ENCODE data around the gene CUX1.

DNA sequence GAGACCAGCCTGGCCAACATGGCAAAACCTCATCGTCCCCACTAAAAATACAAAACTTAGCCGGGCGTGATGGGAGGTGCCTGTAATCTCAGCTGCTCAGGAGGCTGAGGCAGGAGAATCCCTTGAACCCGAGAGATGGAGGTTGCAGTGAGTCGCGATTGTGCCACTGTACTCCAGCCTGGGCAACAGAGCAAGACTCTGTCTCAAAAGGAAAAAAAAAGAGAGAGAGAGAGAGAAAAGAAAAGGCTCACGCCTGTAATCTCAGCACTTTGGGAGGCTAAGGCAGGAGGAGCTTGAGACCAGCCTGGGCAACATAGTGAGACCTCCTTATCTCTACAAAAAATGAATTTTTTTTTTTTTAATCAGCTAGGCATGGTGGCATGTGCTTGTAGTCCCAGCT, 157.6 kb downstream of the CUX1 start:
- TF ChIP-seq SPI1 (IDR thresholded peaks at IDR 0.05; ENCODE audit: low read depth, low read length) (no peak), PAX5 (IDR thresholded peaks at IDR 0.05; ENCODE audit: insufficient read depth, low read length, severe bottlenecking) (no peak), POLR2AphosphoS5 (IDR thresholded peaks at IDR 0.05; ENCODE audit: low read depth, low read length) (no peak), POLR2A (IDR thresholded peaks at IDR 0.05; ENCODE audit: low read depth, low read length) (no peak), TAF1 (IDR thresholded peaks at IDR 0.05; ENCODE audit: low read depth, low read length) (no peak), POU2F2 (IDR thresholded peaks at IDR 0.05; ENCODE audit: low read depth, low read length) (no peak)

Data from GM12891 (cell line).